Osteoblast (primary cell): ENCODE data around the gene STAT4. TPM values are rescaled to one million over a fixed set of nuclear protein-coding genes. Genes with fewer than 3 reads are reported as not detected.

Experiments used
- DNase-seq: peaks from one replicate; pipeline ENCODE4 v3.0.0; 2011; ENCODE audit warnings: low spot score, mixed read lengths; ENCODE audit not compliant: insufficient read length; ENCODE audit errors: missing footprints
- H2AFZ ChIP-seq: 2 replicates; pipeline ENCODE4 v1.6.0; 2011; ENCODE audit warnings: mild to moderate bottlenecking, low read length
- H3K27ac ChIP-seq: 2 replicates; pipeline ENCODE4 v1.5.1; 2011; ENCODE audit warnings: mild to moderate bottlenecking, low read depth, low read length, moderate library complexity
- H3K27me3 ChIP-seq: 2 replicates; pipeline ENCODE4 v1.6.0; 2012; ENCODE audit warnings: mild to moderate bottlenecking, control low read depth, inconsistent platforms, low read length, moderate library complexity; ENCODE audit not compliant: insufficient read depth
- H3K36me3 ChIP-seq: 2 replicates; pipeline ENCODE4 v1.5.1; 2011; ENCODE audit warnings: mild to moderate bottlenecking, low read length, control low read depth, moderate library complexity; ENCODE audit not compliant: insufficient read depth
- H3K4me1 ChIP-seq: 2 replicates; pipeline ENCODE4 v1.5.1; 2011; ENCODE audit warnings: mild to moderate bottlenecking, low read length, control low read depth, moderate library complexity; ENCODE audit not compliant: insufficient read depth
- H3K4me2 ChIP-seq: 2 replicates; pipeline ENCODE4 v1.6.0; 2011; ENCODE audit warnings: mild to moderate bottlenecking, low read length; ENCODE audit not compliant: insufficient read depth
- H3K4me3 ChIP-seq: fragments of 200-600 bp; sonication (generic); 3 replicates; pipeline ENCODE4 v1.5.1; 2012; ENCODE audit warnings: mild to moderate bottlenecking, low read length, inconsistent platforms; ENCODE audit not compliant: insufficient read depth
- H3K79me2 ChIP-seq: 2 replicates; pipeline ENCODE4 v1.6.0; 2012; ENCODE audit warnings: mild to moderate bottlenecking, low read length, control low read depth, inconsistent platforms; ENCODE audit not compliant: insufficient read depth
- H3K9me3 ChIP-seq: 2 replicates; pipeline ENCODE4 v1.5.1; 2011; ENCODE audit warnings: low read depth, low read length, control low read depth
- H4K20me1 ChIP-seq: 2 replicates; pipeline ENCODE4 v1.6.0; 2012; ENCODE audit warnings: mild to moderate bottlenecking, low read length, control low read depth; ENCODE audit not compliant: insufficient read depth
- CTCF ChIP-seq: IDR thresholded peaks from 2 replicates; pipeline ENCODE4 v1.5.1; 2011; ENCODE audit warnings: mild to moderate bottlenecking, low read depth, low read length, moderate library complexity; ENCODE audit errors: extremely low read depth
- total RNA-seq: library from RNA; depleted of rRNA; stranded (reverse); fragments of >200 nt; gene quantifications from 2 replicates; pipeline ENCODE4 v1.2.3, GENCODE V29; 2012

STAT4 gene
- total RNA-seq, 1 donor = 16.6 TPM

GRCh38 chr2:191019376-191019775, 131.4 kb downstream of the STAT4 start:
- H2AFZ ChIP-seq = no peak overlapping the region

GRCh38 chr2:191018643-191019119, 132.1 kb downstream of the STAT4 start:
- Histone ChIP-seq H3K27me3 (no peaks in the 10 kb centered on the region), H3K4me1 (peaks cover 32% of the 10 kb centered on the region), H2AFZ (no peak overlapping the region), H4K20me1 (peaks cover 1% of the 10 kb centered on the region), H3K36me3 (no peaks in the 10 kb centered on the region), H3K4me2 (no peak overlapping the region), H3K27ac (peak overlapping the region; percentile 15), H3K9me3 (no peaks in the 10 kb centered on the region), H3K4me3 (no peak overlapping the region), H3K79me2 (peaks cover 3% of the 10 kb centered on the region)
- DNase-seq = no peak
- no peak for TF ChIP-seq CTCF

More at GRCh38 chr2:191019376-191019775, 131.4 kb downstream of the STAT4 start:
- no peak overlapping the region for H3K4me3 ChIP-seq
- H3K9me3 ChIP-seq = no peaks in the 10 kb centered on the region
- no peaks in the 10 kb centered on the region for H3K36me3 ChIP-seq
- H4K20me1 ChIP-seq = no peaks in the 10 kb centered on the region
- no peak for TF ChIP-seq CTCF
- peaks cover 30% of the 10 kb centered on the region for H3K4me1 ChIP-seq
- H3K27ac ChIP-seq = peak overlapping the region; percentile 100
- no peaks in the 10 kb centered on the region for H3K79me2 ChIP-seq
- no peaks in the 10 kb centered on the region for H3K27me3 ChIP-seq
- DNase-seq = no peak
- H3K4me2 ChIP-seq = peak overlapping the region; percentile 99

- Histone ChIP-seq H3K27ac (no peak overlapping the region), H3K4me2 (no peak overlapping the region), H2AFZ (no peak overlapping the region), H3K79me2 (peaks cover 9% of the 10 kb centered on the region), H3K9me3 (no peaks in the 10 kb centered on the region), H3K27me3 (no peaks in the 10 kb centered on the region), H4K20me1 (peaks cover 5% of the 10 kb centered on the region), H3K36me3 (no peaks in the 10 kb centered on the region), H3K4me1 (peaks cover 32% of the 10 kb centered on the region), H3K4me3 (no peak overlapping the region)
- peak; percentile 67 for DNase-seq
- TF ChIP-seq CTCF = no peak
Observed at GRCh38 chr2:191018048-191018447, 132.7 kb downstream of the STAT4 start.

GRCh38 chr2:191015831-191016230, 135.0 kb downstream of the STAT4 start:
- H3K27ac ChIP-seq = no peak overlapping the region
- H3K4me1 ChIP-seq = peaks cover 33% of the 10 kb centered on the region
- DNase-seq = no peak
- H3K27me3 ChIP-seq = no peaks in the 10 kb centered on the region
- no peaks in the 10 kb centered on the region for H3K9me3 ChIP-seq
- peaks cover 32% of the 10 kb centered on the region for H3K79me2 ChIP-seq
- peaks cover 22% of the 10 kb centered on the region for H4K20me1 ChIP-seq
- no peak for TF ChIP-seq CTCF
- peaks cover 15% of the 10 kb centered on the region for H3K36me3 ChIP-seq
- H2AFZ ChIP-seq = no peak overlapping the region
- no peak overlapping the region for H3K4me2 ChIP-seq
- no peak overlapping the region for H3K4me3 ChIP-seq
